NCI-H2227 (cell line): ENCODE data around the gene PARD3.

Source experiments
- DNase-seq: peaks from one replicate; lab custom pipeline; 2025; ENCODE audit not compliant: unreplicated experiment; lab: John Stamatoyannopoulos, UW

The PARD3 gene

GRCh38 chr10:34152434-34152833 is 662.7 kb downstream of the PARD3 start:
- DNase-seq, result no peak

- DNase-seq, result no peak
Observed at GRCh38 chr10:34151931-34152330, 663.2 kb downstream of the PARD3 start.

GRCh38 chr10:34151481-34151880 is 663.6 kb downstream of the PARD3 start:
- no peak for DNase-seq

- DNase-seq, result no peak
Observed at GRCh38 chr10:34150103-34150502, 665.0 kb downstream of the PARD3 start.

GRCh38 chr10:34148305-34148657 is 666.8 kb downstream of the PARD3 start:
- DNase-seq, result no peak

- DNase-seq, result no peak
Observed at GRCh38 chr10:34147641-34148304, 667.3 kb downstream of the PARD3 start.

GRCh38 chr10:34145715-34146114 is 669.4 kb downstream of the PARD3 start:
- DNase-seq, result no peak

GRCh38 chr10:34143466-34143865 is 671.6 kb downstream of the PARD3 start:
- DNase-seq, result no peak

GRCh38 chr10:34141032-34141680 is 673.9 kb downstream of the PARD3 start:
- no peak for DNase-seq

GRCh38 chr10:34139559-34139958 is 675.5 kb downstream of the PARD3 start:
- no peak for DNase-seq

GRCh38 chr10:34137955-34138354 is 677.1 kb downstream of the PARD3 start:
- no peak for DNase-seq

- no peak for DNase-seq
Observed at GRCh38 chr10:34137201-34137600, 677.9 kb downstream of the PARD3 start.

- no peak for DNase-seq
Observed at GRCh38 chr10:34135515-34135914, 679.6 kb downstream of the PARD3 start.

GRCh38 chr10:34134602-34135001 is 680.5 kb downstream of the PARD3 start:
- DNase-seq, result no peak

GRCh38 chr10:34133406-34133805 is 681.7 kb downstream of the PARD3 start:
- no peak for DNase-seq

GRCh38 chr10:34131152-34131551 is 683.9 kb downstream of the PARD3 start:
- no peak for DNase-seq

- DNase-seq, result no peak
Observed at GRCh38 chr10:34127676-34128075, 687.4 kb downstream of the PARD3 start.

GRCh38 chr10:34126371-34127151 is 688.5 kb downstream of the PARD3 start:
- DNase-seq, result no peak

GRCh38 chr10:34125702-34126101 is 689.4 kb downstream of the PARD3 start:
- no peak for DNase-seq

- DNase-seq, result peak; percentile 62
Observed at GRCh38 chr10:34124522-34125035, 690.5 kb downstream of the PARD3 start.

- DNase-seq, result no peak
Observed at GRCh38 chr10:34121781-34122622, 693.1 kb downstream of the PARD3 start.
